Activated CD4-positive, alpha-beta T cell treated with anti-CD3 and anti-CD28 coated beads, Interleukin-2, amount 10 ng/mL, durations not matched to agents 24 days and 14 days (primary cell): ENCODE measurements around the gene AGAP5. TPM values are rescaled to one million over a fixed set of nuclear protein-coding genes. Genes with fewer than 3 reads are reported as not detected.
"Not testable (repeated sequence)": the region's sequence is repeated elsewhere in the genome, so short reads cannot be mapped to it uniquely, and the experiment has no call there.

ENCODE experiments used
- DNase-seq: peaks from one replicate; pipeline ENCODE4 v3.0.0; 2022
- H3K27ac Mint-ChIP-seq: one replicate; pipeline ENCODE4 v1.8.0; 2022; ENCODE audit warnings: mild to moderate bottlenecking, mixed read lengths
- H3K27me3 Mint-ChIP-seq: one replicate; pipeline ENCODE4 v1.8.0; 2022; ENCODE audit warnings: mixed read lengths
- H3K36me3 Mint-ChIP-seq: one replicate; pipeline ENCODE4 v1.8.0; 2022; ENCODE audit warnings: low read depth, mild to moderate bottlenecking, mixed read lengths
- H3K4me1 Mint-ChIP-seq: one replicate; pipeline ENCODE4 v1.8.0; 2021; ENCODE audit warnings: mixed read lengths
- H3K4me3 Mint-ChIP-seq: one replicate; pipeline ENCODE4 v1.8.0; 2022; ENCODE audit warnings: mild to moderate bottlenecking, moderate library complexity, mixed read lengths
- H3K9me3 Mint-ChIP-seq: one replicate; pipeline ENCODE4 v1.8.0; 2021; ENCODE audit warnings: mixed read lengths
- intact Hi-C: fragments of 100-400 bp; cut with micrococcal nuclease; formaldehyde crosslinking; loops from one replicate; pipeline ENCODE4 v1.15.1; 2023
- total RNA-seq: library from RNA; stranded (reverse); gene quantifications from 2 replicates; pipeline ENCODE4 v1.2.3, GENCODE V29; 2022

Gene AGAP5
- total RNA-seq, 1 donor from 2014 or later: 13.9 TPM

DNA sequence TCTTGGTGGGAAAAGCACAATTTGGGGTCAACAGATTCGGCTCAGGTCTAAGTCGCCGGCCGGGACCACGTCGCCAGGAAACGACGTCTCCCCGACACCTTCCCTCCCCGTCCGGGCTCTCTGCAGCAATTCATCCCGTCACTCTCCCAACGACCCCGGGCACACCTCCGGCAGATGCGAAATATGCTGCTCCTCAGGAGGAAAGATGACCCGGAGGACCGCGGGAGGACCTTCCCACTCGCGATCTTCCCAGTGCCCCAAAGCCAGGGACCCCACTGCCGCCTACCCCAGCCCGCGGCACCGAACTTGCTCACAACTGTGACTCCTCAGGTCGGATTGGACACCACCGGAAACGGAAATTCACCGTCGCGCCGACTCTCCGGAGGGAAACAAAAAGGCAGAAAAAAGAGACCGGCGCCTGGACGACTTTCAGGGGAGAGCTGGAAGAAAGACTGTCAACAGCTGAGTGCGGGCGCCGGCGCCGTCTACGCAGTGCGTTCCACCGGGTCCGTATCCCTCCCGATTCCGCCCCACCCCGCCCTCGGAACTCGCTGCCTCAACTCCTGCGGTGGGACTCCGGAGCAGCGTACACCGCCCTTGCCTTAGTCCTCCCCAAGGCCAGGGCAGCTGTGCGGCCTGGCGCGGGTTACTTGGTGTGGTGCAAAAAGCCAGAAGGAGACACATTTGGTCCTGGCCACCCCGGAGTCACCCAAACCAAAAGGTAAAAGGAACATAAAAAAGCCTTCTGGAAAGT is 32.4 kb upstream of the AGAP5 start:
- intact Hi-C loops: loop anchor here (1.0 to 2.0 kb wide), 5 partner anchors 14 to 235 kb away; partner anchors contain the start of genes NDST2, SEC24C and ZSWIM8
- DNase-seq: peak; percentile 99
- peaks cover 4% of the 10 kb centered on the region for H3K4me1 Mint-ChIP-seq
- H3K27ac Mint-ChIP-seq: peak overlapping the region; percentile 99
- no peaks in the 10 kb centered on the region for H3K27me3 Mint-ChIP-seq
- H3K36me3 Mint-ChIP-seq: peaks cover 31% of the 10 kb centered on the region
- H3K9me3 Mint-ChIP-seq: no peaks in the 10 kb centered on the region
- peak overlapping the region; percentile 100 for H3K4me3 Mint-ChIP-seq

DNA sequence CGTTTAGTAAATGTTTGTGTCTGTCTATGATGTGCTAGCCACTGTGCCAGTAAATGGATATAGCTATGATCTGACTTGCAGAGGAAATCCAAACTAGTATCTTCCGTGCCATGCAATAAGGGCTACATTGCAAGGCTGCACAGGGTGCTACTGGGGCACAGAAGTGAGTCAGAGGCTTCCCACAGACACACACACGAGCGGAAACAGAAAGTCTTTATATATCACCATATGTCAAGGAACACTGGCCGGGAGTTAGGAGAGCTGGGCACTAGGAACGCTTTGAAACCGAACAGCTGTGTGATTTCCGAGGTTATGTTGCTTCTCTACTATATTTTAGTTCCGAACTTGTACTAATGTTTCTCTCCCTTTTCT is 31.9 kb upstream of the AGAP5 start:
- H3K27ac Mint-ChIP-seq: peak overlapping the region; percentile 99
- intact Hi-C loops: loop anchor here (1.0 to 2.0 kb wide), 5 partner anchors 15 to 234 kb away; partner anchors contain the start of genes NDST2, SEC24C and ZSWIM8
- H3K4me1 Mint-ChIP-seq, H3K9me3 Mint-ChIP-seq, H3K27me3 Mint-ChIP-seq: not testable (repeated sequence)
- peak; percentile 81 for DNase-seq
- H3K36me3 Mint-ChIP-seq: peaks cover 29% of the 10 kb centered on the region
- H3K4me3 Mint-ChIP-seq: peak overlapping the region; percentile 100

DNA sequence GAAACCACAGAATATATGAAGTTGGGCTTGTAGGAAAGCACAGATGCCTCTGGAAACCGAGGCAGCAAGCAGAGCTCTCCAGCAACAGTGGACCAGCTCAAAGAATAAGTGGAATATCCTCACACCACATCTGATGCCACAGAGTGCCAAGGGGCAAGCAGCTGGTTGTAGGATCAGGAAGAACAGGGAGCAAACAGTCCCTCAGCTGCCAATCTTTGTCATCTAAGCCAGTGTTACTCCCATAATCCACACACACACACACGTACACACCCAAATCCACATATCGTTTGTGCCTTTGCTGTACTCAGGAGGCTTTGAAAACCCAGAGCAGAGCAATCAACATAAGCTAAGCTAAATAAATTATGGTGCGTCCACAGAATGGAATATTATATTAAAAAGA is 25.6 kb upstream of the AGAP5 start:
- no peak for DNase-seq
- H3K36me3 Mint-ChIP-seq: peaks cover 54% of the 10 kb centered on the region
- H3K27ac Mint-ChIP-seq: no peak overlapping the region
- intact Hi-C loops: no loop called here
- no peak overlapping the region for H3K4me3 Mint-ChIP-seq
- H3K4me1 Mint-ChIP-seq: no peaks in the 10 kb centered on the region
- H3K9me3 Mint-ChIP-seq: no peaks in the 10 kb centered on the region
- H3K27me3 Mint-ChIP-seq: no peaks in the 10 kb centered on the region

DNA sequence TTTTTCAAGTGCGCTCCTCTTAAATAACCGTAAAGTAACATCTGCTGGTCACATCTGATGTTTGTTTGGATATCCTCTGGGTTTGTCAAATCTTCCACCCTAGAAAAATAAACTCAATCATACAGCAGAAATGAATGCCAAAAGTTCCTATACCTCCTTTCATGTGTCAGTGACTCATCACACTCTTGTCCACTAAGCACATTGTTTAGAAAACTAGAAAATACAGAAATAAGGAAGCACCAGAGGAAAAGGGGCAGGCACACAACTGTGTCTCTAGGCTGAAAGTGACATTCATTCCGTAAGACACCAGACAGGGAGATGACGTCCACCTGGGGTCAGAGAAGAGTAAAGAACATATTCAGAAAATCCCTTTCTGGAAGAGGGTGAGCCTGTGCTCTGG is 22.7 kb upstream of the AGAP5 start:
- H3K9me3 Mint-ChIP-seq, H3K4me1 Mint-ChIP-seq, H3K27me3 Mint-ChIP-seq, H3K4me3 Mint-ChIP-seq, intact Hi-C loops, H3K27ac Mint-ChIP-seq, DNase-seq: not testable (repeated sequence)
- H3K36me3 Mint-ChIP-seq: peaks cover 54% of the 10 kb centered on the region

DNA sequence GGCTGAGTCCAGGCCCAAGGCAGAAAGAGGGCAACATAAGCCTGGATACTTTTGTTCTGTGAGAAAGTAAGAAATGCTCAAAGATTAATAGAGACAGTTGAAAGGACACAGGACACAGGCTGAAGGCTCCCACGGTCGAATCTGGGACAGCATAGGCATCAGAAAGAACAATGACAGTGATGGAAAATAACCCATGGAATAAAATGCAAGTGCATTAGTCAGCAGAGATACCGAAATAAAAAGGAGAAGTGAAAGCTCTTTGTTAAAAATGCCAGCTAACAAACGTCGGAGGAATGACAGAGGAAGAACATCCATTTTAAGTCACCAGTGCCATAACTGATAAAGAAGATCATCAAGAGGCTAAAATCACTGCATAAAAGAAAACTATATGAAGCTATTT is 19.6 kb upstream of the AGAP5 start:
- Mint-ChIP-seq H3K9me3 (no peaks in the 10 kb centered on the region), H3K4me1 (peaks cover 6% of the 10 kb centered on the region), H3K4me3 (no peak overlapping the region), H3K36me3 (peaks cover 52% of the 10 kb centered on the region), H3K27me3 (no peaks in the 10 kb centered on the region), H3K27ac (peak overlapping the region; percentile 13)
- intact Hi-C loops: no loop called here
- no peak for DNase-seq

DNA sequence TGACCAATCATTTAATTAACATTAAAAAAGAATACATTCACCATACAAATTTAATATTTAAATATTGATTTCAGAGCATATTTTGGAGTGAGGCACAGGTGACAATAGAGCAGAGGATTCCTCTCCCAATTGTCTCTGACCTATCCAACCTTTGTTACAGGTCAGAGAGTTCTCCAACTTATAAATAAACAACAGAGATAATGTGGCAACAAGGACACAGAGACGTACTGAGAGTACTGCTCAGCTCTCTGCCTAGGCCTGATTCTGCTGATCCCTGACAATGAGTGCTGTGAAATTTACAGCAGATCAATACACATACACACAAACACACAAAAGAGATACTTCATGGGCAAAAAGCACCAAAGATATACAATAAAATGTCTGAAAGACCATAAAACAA is 18.3 kb upstream of the AGAP5 start:
- H3K9me3 Mint-ChIP-seq: no peaks in the 10 kb centered on the region
- H3K27ac Mint-ChIP-seq: no peak overlapping the region
- peaks cover 49% of the 10 kb centered on the region for H3K36me3 Mint-ChIP-seq
- H3K4me3 Mint-ChIP-seq: no peak overlapping the region
- intact Hi-C loops: no loop called here
- peaks cover 6% of the 10 kb centered on the region for H3K4me1 Mint-ChIP-seq
- no peaks in the 10 kb centered on the region for H3K27me3 Mint-ChIP-seq
- no peak for DNase-seq

DNA sequence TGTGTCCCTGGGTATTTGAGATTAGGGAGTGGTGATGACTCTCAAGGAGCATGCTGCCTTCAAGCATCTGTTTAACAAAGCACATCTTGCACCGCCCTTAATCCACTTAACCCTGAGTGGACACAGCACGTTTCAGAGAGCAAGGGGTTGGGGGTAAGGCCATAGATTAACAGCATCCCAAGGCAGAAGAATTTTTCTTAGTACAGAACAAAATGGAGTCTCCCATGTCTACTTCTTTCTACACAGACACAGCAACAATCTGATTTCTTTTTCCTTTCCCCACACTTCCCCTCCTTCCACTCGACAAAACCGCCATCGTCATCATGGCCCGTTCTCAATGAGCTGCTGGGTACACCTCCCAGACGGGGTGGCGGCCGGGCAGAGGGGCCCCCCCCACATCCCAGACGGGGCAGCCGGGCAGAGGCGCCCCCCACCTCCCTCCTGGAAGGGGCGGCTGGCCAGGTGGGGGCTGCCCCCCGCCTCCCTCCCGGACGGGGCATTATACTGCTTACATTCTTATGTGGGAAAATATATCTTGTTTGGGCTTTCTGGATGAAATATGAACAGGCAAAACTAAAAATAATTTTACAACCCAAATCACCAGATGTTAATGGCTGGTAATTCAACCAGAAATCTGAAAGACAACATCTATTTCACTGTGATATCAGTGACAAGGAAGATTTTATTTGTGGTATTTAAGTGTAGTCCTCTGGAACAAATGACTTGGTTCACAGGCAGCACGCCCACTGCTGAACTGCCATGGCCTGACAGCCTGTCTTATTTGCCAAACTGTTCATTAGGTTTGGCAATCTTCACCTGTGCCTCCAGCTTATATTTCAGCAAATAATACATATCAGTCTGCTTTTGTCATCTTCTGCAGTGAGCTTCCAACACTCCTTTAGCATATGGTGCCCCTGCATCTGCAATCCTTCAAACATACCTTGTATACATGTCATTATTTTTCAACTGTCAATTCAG is 17.6 kb upstream of the AGAP5 start:
- H3K4me1 Mint-ChIP-seq, H3K27me3 Mint-ChIP-seq, intact Hi-C loops, H3K27ac Mint-ChIP-seq, H3K9me3 Mint-ChIP-seq, DNase-seq, H3K4me3 Mint-ChIP-seq: not testable (repeated sequence)
- H3K36me3 Mint-ChIP-seq: peaks cover 43% of the 10 kb centered on the region

DNA sequence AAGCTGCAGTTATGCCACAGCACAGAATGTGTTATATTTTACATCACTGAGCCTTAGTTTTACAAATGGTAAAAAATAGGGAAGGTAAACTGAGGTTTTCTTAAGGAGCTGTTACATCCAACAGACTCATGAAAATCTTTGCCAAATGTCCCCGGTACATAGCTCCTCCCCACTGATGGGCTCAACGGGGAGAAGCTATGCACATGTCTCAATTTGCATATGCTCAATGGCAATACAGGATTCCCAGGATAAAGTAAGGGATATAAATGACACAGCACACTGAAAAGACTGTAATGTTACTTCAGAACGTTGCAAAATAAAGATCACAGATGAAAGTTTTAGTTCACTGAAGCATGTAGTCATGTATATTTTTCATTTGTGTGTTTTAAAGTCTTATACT is 16.6 kb upstream of the AGAP5 start:
- peaks cover 42% of the 10 kb centered on the region for H3K36me3 Mint-ChIP-seq
- H3K4me1 Mint-ChIP-seq, intact Hi-C loops, DNase-seq, H3K27ac Mint-ChIP-seq, H3K27me3 Mint-ChIP-seq, H3K4me3 Mint-ChIP-seq, H3K9me3 Mint-ChIP-seq: not testable (repeated sequence)

DNA sequence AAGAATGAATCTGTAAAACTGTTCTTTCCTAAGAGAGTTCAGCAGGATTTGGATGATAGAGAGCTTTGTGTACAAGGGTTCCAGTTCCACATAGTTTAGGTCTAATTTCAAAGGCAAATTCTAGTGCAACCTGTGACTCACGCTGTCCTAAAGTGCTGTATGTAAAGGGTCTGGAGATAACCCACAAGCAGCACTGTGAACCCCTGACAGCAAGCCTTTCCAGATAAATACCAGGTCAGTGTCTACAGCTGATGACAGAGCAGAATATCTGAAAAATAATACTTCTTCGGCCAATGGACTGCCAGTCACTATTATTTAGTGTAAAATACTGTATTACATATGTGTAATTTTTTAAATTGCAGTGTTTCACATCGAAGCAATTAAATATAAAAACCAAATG is 16.0 kb upstream of the AGAP5 start:
- H3K9me3 Mint-ChIP-seq, H3K27me3 Mint-ChIP-seq, H3K4me3 Mint-ChIP-seq, DNase-seq, H3K27ac Mint-ChIP-seq, H3K4me1 Mint-ChIP-seq, intact Hi-C loops: not testable (repeated sequence)
- H3K36me3 Mint-ChIP-seq: peaks cover 37% of the 10 kb centered on the region

DNA sequence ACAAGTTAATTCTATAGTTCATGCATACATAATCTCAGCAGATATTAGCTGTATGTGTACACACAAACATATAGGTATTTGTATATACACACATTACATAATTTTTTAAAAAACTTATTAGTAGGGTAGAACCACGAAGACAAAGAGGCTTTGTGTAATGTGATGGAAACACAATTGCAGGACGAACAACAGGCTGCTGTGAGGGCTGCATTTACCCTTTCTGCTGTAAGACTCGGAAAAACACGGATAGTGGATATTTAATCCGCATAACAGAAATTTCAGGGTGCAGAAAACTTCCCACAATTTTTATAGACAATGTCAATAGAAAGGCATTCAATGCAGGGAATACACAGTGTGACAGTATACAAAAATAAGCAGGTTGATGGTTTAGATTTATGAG is 13.8 kb upstream of the AGAP5 start:
- H3K27ac Mint-ChIP-seq, intact Hi-C loops, H3K4me3 Mint-ChIP-seq, DNase-seq, H3K27me3 Mint-ChIP-seq, H3K9me3 Mint-ChIP-seq, H3K4me1 Mint-ChIP-seq: not testable (repeated sequence)
- H3K36me3 Mint-ChIP-seq: peaks cover 25% of the 10 kb centered on the region

DNA sequence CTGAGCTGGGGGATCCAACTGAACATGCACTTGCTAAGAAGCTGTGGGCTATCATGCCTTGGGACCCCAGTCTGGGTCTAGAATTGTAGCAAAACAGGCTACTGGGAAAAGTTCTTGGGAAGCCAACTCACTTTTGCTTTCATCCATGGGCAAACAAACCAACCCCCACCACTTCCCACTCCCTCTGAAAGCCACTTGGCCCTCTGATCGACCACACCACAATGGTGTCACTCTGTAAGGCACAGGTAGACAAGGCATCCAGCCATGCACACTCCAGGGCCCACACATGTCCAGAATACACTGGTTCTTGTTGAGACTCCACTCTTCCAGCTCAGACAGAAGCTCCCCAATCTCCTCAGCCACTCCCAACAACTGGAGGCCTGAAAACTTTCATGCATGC is 10.2 kb upstream of the AGAP5 start:
- DNase-seq, H3K9me3 Mint-ChIP-seq, intact Hi-C loops, H3K27me3 Mint-ChIP-seq, H3K4me3 Mint-ChIP-seq: not testable (repeated sequence)
- Mint-ChIP-seq H3K4me1 (peaks cover 14% of the 10 kb centered on the region), H3K36me3 (peaks cover 27% of the 10 kb centered on the region), H3K27ac (peak overlapping the region; percentile 51)

DNA sequence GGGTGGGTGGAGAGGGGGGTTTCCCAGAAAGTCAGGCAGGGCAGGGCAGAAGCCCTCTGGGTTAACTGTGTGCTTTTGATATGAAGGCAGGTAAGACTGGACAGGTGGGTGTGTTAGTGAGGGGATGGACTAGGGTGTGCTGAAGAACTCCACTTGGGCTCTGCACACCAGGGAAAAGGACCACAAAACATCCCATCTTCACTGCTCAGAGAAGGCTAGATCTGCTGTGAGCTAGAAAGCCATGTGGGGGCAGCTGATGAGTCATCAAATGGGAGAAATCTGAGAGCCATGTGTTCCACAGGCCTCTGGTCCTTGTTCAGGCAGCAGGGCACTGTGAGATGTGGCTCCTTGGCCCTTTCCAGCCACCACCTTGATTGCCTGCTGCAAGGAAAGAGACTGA is 9.7 kb upstream of the AGAP5 start:
- DNase-seq, H3K27ac Mint-ChIP-seq, H3K27me3 Mint-ChIP-seq, intact Hi-C loops, H3K4me3 Mint-ChIP-seq, H3K9me3 Mint-ChIP-seq: not testable (repeated sequence)
- Mint-ChIP-seq H3K4me1 (peaks cover 14% of the 10 kb centered on the region), H3K36me3 (peaks cover 28% of the 10 kb centered on the region)

DNA sequence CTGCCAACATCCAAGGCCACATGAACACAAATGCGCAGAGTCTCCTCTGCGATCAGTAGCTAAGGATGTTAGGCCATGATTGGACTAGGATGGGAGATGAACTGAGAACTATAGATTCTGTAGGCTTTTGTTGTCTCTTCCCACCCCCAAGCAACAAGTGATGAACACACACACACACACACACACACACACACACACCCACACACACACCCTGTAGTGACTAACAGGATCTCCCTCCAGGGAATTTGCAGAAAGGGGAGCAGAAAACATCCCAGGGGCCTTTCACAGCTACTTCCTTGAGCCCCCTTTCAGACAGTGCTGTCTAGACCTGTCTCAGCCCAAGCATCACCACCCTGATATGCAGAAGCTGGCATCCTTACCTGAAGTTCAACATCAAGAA is 8.6 kb upstream of the AGAP5 start:
- DNase-seq, H3K9me3 Mint-ChIP-seq, intact Hi-C loops, H3K27me3 Mint-ChIP-seq, H3K4me3 Mint-ChIP-seq: not testable (repeated sequence)
- Mint-ChIP-seq H3K36me3 (peaks cover 29% of the 10 kb centered on the region), H3K4me1 (peaks cover 14% of the 10 kb centered on the region), H3K27ac (peak overlapping the region; percentile 63)

DNA sequence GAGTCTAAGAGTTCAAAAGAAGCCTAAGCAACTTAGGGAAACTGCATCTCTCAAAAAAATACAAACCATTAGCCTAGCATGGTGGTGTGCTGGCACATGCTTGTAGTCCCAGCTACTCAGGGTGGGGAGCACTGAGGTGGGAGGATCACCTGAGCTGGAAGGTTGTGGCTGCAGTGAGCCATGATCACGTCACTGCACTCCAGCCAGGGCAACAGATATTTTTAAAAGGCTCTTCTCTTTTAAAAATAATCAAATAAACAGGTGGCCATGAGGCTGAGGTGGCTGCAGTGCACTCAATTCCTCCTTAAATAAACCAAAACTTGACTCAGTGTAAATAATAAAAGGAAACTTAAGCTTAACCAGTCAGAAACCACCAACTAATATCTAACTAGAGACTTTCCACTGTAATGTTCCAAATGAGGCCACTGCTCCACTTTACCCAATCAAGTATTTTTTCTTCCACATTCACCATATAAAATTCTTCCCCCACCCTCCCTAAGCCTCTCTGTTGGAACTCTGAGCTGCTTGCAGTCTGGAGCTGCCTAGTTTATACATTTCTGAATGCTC is 7.7 kb upstream of the AGAP5 start:
- intact Hi-C loops, H3K27ac Mint-ChIP-seq, H3K9me3 Mint-ChIP-seq, DNase-seq, H3K4me3 Mint-ChIP-seq, H3K27me3 Mint-ChIP-seq: not testable (repeated sequence)
- Mint-ChIP-seq H3K4me1 (peaks cover 14% of the 10 kb centered on the region), H3K36me3 (peaks cover 29% of the 10 kb centered on the region)
